ENCODE measurements around the gene ADD3.

The ADD3 gene

GRCh38 chr10:110158051-110159005 is 150.5 kb downstream of the ADD3 start:
- Mint-ChIP-seq H3K36me3 (ENCODE audit: low read depth) (no peaks in the 10 kb centered on the region), H3K27ac (no peak overlapping the region), H3K4me1 (peaks cover 42% of the 10 kb centered on the region), H3K27me3 (ENCODE audit: low read depth, poor library complexity) (peaks cover 19% of the 10 kb centered on the region), H3K9me3 (no peaks in the 10 kb centered on the region), H3K4me3 (no peak overlapping the region)
- TF ChIP-seq, protein P1, sequence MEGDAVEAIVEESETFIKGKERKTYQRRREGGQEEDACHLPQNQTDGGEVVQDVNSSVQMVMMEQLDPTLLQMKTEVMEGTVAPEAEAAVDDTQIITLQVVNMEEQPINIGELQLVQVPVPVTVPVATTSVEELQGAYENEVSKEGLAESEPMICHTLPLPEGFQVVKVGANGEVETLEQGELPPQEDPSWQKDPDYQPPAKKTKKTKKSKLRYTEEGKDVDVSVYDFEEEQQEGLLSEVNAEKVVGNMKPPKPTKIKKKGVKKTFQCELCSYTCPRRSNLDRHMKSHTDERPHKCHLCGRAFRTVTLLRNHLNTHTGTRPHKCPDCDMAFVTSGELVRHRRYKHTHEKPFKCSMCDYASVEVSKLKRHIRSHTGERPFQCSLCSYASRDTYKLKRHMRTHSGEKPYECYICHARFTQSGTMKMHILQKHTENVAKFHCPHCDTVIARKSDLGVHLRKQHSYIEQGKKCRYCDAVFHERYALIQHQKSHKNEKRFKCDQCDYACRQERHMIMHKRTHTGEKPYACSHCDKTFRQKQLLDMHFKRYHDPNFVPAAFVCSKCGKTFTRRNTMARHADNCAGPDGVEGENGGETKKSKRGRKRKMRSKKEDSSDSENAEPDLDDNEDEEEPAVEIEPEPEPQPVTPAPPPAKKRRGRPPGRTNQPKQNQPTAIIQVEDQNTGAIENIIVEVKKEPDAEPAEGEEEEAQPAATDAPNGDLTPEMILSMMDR (IDR thresholded peaks at IDR 0.05) = no peak
- DNase-seq = no peak

DNA sequence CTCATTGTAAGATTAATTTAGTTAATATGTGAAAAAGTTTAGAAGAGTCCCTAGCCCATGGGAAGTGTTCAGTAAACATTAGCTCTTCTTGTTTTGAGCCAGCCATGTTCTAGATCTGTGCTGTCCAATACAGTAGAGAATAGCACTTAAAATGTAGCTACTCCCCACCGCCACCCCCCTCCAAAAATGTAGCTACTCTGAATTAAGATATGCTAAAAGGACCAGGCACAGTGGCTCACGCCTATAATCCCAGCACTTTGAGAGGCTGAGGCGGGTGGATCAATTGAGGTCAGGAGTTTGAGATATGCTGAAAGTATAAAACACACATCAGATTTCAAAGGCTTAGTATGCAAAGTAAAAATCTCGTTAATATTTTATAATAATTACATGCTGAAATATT is 152.3 kb downstream of the ADD3 start:
- no peak overlapping the region for H3K4me3 Mint-ChIP-seq
- H3K36me3 Mint-ChIP-seq (ENCODE audit: low read depth) = no peaks in the 10 kb centered on the region
- TF ChIP-seq, protein P1 (IDR thresholded peaks at IDR 0.05) = no peak
- H3K27me3 Mint-ChIP-seq (ENCODE audit: low read depth, poor library complexity) = peaks cover 18% of the 10 kb centered on the region
- no peak overlapping the region for H3K27ac Mint-ChIP-seq
- no peaks in the 10 kb centered on the region for H3K9me3 Mint-ChIP-seq
- no peak for DNase-seq
- H3K4me1 Mint-ChIP-seq = peaks cover 43% of the 10 kb centered on the region

- Mint-ChIP-seq H3K27me3 (ENCODE audit: low read depth, poor library complexity) (peaks cover 22% of the 10 kb centered on the region), H3K9me3 (no peaks in the 10 kb centered on the region), H3K36me3 (ENCODE audit: low read depth) (no peaks in the 10 kb centered on the region), H3K4me1 (peaks cover 43% of the 10 kb centered on the region), H3K27ac (no peak overlapping the region), H3K4me3 (no peak overlapping the region)
- DNase-seq = no peak
- TF ChIP-seq, protein P1 (IDR thresholded peaks at IDR 0.05) = no peak
These were observed 152.7 kb downstream of the ADD3 start for GRCh38 chr10:110160522-110160921.

DNA sequence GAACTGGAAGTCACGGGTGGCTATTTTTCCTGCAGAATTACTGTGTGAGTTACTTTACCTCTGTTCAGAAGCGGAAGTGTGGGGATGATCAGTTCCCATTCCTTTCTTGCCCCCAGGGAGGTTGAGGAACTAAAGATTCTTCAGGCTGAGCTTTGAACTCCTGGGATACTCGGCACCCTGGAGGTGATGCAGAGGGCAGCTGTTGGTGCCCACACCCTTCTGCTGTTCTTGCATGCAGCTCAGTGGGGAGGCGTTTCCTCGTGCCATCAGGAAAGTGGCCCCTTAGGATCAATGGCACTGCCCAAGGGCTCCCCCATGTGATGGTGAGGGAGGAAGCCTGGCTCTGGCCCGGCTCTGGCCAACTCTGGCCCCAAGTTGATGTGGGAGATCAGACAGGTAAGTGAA is 155.0 kb downstream of the ADD3 start:
- Mint-ChIP-seq H3K9me3 (no peaks in the 10 kb centered on the region), H3K4me3 (no peak overlapping the region), H3K27ac (no peak overlapping the region), H3K27me3 (ENCODE audit: low read depth, poor library complexity) (peaks cover 39% of the 10 kb centered on the region), H3K36me3 (ENCODE audit: low read depth) (no peaks in the 10 kb centered on the region), H3K4me1 (peaks cover 38% of the 10 kb centered on the region)
- no peak for DNase-seq
- TF ChIP-seq, protein P1 (IDR thresholded peaks at IDR 0.05) = no peak

- no peak overlapping the region for H3K4me3 Mint-ChIP-seq
- DNase-seq = no peak
- no peaks in the 10 kb centered on the region for H3K9me3 Mint-ChIP-seq
- TF ChIP-seq, protein P1 (IDR thresholded peaks at IDR 0.05) = no peak
- no peak overlapping the region for H3K27ac Mint-ChIP-seq
- peaks cover 38% of the 10 kb centered on the region for H3K4me1 Mint-ChIP-seq
- no peaks in the 10 kb centered on the region for H3K36me3 Mint-ChIP-seq (ENCODE audit: low read depth)
- H3K27me3 Mint-ChIP-seq (ENCODE audit: low read depth, poor library complexity) = peaks cover 45% of the 10 kb centered on the region
These were observed 155.5 kb downstream of the ADD3 start for GRCh38 chr10:110163192-110163773.

Data from nephron progenitor cell (in vitro differentiated cells).